HepG2 (cell line): ENCODE results near the gene PDZD7. TPM values are rescaled to one million over a fixed set of nuclear protein-coding genes. Genes with fewer than 3 reads are reported as not detected.

Experiments
- ATAC-seq: fragments of 200-7000 bp; cut with Tn5 transposase; 3 replicates; pipeline ENCODE4 v1.9.1; 2020; ENCODE audit warnings: mild to moderate bottlenecking, moderate library complexity
- BruUV-seq: library from RNA; stranded (reverse); fragments of 400-500 nt; replicated peaks from 2 replicates; lab custom pipeline; 2021; lab: Mats Ljungman, UMichigan
- CTCF ChIA-PET: fragments of 300-600 bp; formaldehyde crosslinking; extraction: SDS; loops from one replicate; lab custom pipeline; 2021; ENCODE audit warnings: low total read pairs, inconsistent platforms, low intra/inter-chr PET ratio; lab: Yijun Ruan, JAX
- POLR2A ChIA-PET: fragments of 350-600 bp; sonication (Branson Sonifier 250); formaldehyde crosslinking; loops from one replicate; lab custom pipeline; 2020; ENCODE audit warnings: antibody characterized with exemption, inconsistent platforms; lab: Yijun Ruan, JAX
- DNase-seq: peaks from one replicate; pipeline ENCODE4 v3.0.0-alpha.2; 2015; ENCODE audit warnings: low spot score
- FAIRE-seq: peaks from 3 replicates; lab custom pipeline; 2011; peaks lifted over from hg19 to GRCh38; lab: Jason Lieb, UNC
- H2AFZ ChIP-seq: one replicate; pipeline ENCODE4 v1.6.1; 2011; ENCODE audit warnings: low read length, inconsistent platforms
- H3K27ac ChIP-seq: fragments of 300-600 bp; 3 replicates; pipeline ENCODE4 v1.8.0; 2011; ENCODE audit warnings: mixed run types, mild to moderate bottlenecking, mixed read lengths, low read length, inconsistent platforms; ENCODE audit not compliant: insufficient read depth; ENCODE audit errors: extremely low read length
- H3K27me3 ChIP-seq, 2 experiments: fragments of 200-600 bp in 1 of 2; 2 replicates in 1 of 2; 3 replicates in 1 of 2; pipeline versions ENCODE4 v1.6.0 to v1.8.0; 2011; ENCODE audit warnings: low read length in 2 of 2, mild to moderate bottlenecking in 2 of 2, moderate library complexity in 2 of 2, inconsistent platforms in 1 of 2; ENCODE audit not compliant: insufficient read depth in 2 of 2, control insufficient read depth in 1 of 2
- H3K36me3 ChIP-seq, 2 experiments: fragments of 200-600 bp in 1 of 2; replicated peaks in 1 of 2; 2 replicates in 1 of 2; 3 replicates in 1 of 2; pipeline versions ENCODE4 v1.5.1 to v1.8.0; 2011; ENCODE audit warnings: low read length in 2 of 2, inconsistent platforms in 1 of 2; ENCODE audit not compliant: insufficient read depth in 2 of 2, control insufficient read depth in 1 of 2
- H3K4me1 ChIP-seq: 2 replicates; pipeline ENCODE4 v1.5.1; 2012; ENCODE audit warnings: low read length, inconsistent platforms; ENCODE audit not compliant: insufficient read depth
- H3K4me2 ChIP-seq: 2 replicates; pipeline ENCODE4 v1.6.0; 2011; ENCODE audit warnings: low read depth, low read length, inconsistent platforms
- H3K4me3 ChIP-seq, 3 experiments: fragments of 200-600 bp in 1 of 3; sonication (generic), shearing (Covaris generic) in 1 of 3; replicated peaks in 1 of 3; 2 replicates each; pipeline ENCODE4 v1.5.1; 2011 to 2016; ENCODE audit warnings: low read length in 3 of 3, inconsistent platforms in 2 of 3, low read depth in 2 of 3, mild to moderate bottlenecking in 2 of 3, control low read depth in 1 of 3, mixed read lengths in 1 of 3; ENCODE audit not compliant: insufficient read depth in 1 of 3
- H3K79me2 ChIP-seq: one replicate; pipeline ENCODE4 v1.6.1; 2011; ENCODE audit warnings: low read length, inconsistent platforms; ENCODE audit not compliant: insufficient read depth
- H3K9ac ChIP-seq: 2 replicates; pipeline ENCODE4 v1.6.0; 2011; ENCODE audit warnings: mild to moderate bottlenecking, low read depth, low read length, inconsistent platforms; ENCODE audit not compliant: insufficient read depth
- H3K9me3 ChIP-seq: 2 replicates; pipeline ENCODE4 v1.5.1; 2012; ENCODE audit warnings: mild to moderate bottlenecking, low read length
- H4K20me1 ChIP-seq: 2 replicates; pipeline ENCODE4 v1.6.0; 2011; ENCODE audit warnings: inconsistent platforms, mild to moderate bottlenecking, low read length, moderate library complexity; ENCODE audit not compliant: insufficient read depth
- ARHGAP35 ChIP-seq: sonication (generic); formaldehyde crosslinking; IDR thresholded peaks from 2 replicates; pipeline ENCODE4 v1.9.0; 2022; ENCODE audit warnings: mild to moderate bottlenecking, inconsistent platforms, moderate library complexity, missing genetic modification reagents, borderline replicate concordance
- ETV6 ChIP-seq: sonication (generic); formaldehyde crosslinking; conservative IDR thresholded peaks from 2 replicates; pipeline ENCODE4 v1.4.0; 2020; ENCODE audit warnings: missing genetic modification reagents
- KLF16 ChIP-seq, 2 experiments: sonication (generic) in 1 of 2; formaldehyde crosslinking in 1 of 2; IDR thresholded peaks; 2 replicates each; pipeline versions ENCODE4 v1.6.1 to v1.8.0; 2016 to 2023; ENCODE audit warnings: missing genetic modification reagents in 2 of 2, missing compliant biosample characterization in 1 of 2
- MED8 ChIP-seq: sonication (generic); formaldehyde crosslinking; IDR thresholded peaks from 2 replicates; pipeline ENCODE4 v1.8.1; 2023; ENCODE audit warnings: mild to moderate bottlenecking, missing genetic modification reagents; ENCODE audit not compliant: insufficient replicate concordance
- NFYC ChIP-seq: IDR thresholded peaks from 2 replicates; pipeline ENCODE4 v1.6.1; 2016; ENCODE audit warnings: missing genetic modification reagents, missing compliant biosample characterization
- NR1H2 ChIP-seq: sonication (generic); formaldehyde crosslinking; IDR thresholded peaks from 2 replicates; pipeline ENCODE4 v1.8.1; 2022; ENCODE audit warnings: low read depth, missing genetic modification reagents, borderline replicate concordance
- NR2C2 ChIP-seq: sonication (generic); formaldehyde crosslinking; IDR thresholded peaks from 2 replicates; pipeline ENCODE4 v1.4.0; 2020; ENCODE audit warnings: missing genetic modification reagents, mild to moderate bottlenecking, moderate library complexity, borderline replicate concordance
- NR2F2 ChIP-seq: IDR thresholded peaks from 2 replicates; pipeline ENCODE4 v1.6.1; 2012; ENCODE audit warnings: low read depth, inconsistent platforms, borderline replicate concordance
- PAF1 ChIP-seq: IDR thresholded peaks from 2 replicates; pipeline ENCODE4 v1.6.1; 2016; ENCODE audit warnings: missing genetic modification reagents, missing compliant biosample characterization
- POLR2A ChIP-seq, 2 experiments: IDR thresholded peaks; 2 replicates each; pipeline ENCODE4 v1.6.1; 2011; ENCODE audit warnings: low read depth in 2 of 2, low read length in 2 of 2, mild to moderate bottlenecking in 1 of 2, moderate library complexity in 1 of 2; ENCODE audit not compliant: insufficient read depth in 1 of 2
- REXO4 ChIP-seq: sonication (generic); formaldehyde crosslinking; IDR thresholded peaks from 2 replicates; pipeline ENCODE4 v1.8.0; 2022; ENCODE audit warnings: missing genetic modification reagents, mild to moderate bottlenecking, borderline replicate concordance
- ZBTB8A ChIP-seq: sonication (generic); formaldehyde crosslinking; IDR thresholded peaks from 2 replicates; pipeline ENCODE4 v1.4.0; 2020; ENCODE audit warnings: mild to moderate bottlenecking, low read depth, missing genetic modification reagents, borderline replicate concordance
- ZNF274 ChIP-seq: sonication (generic); formaldehyde crosslinking; IDR thresholded peaks from 2 replicates; pipeline ENCODE4 v1.5.1; 2020; ENCODE audit warnings: mild to moderate bottlenecking, missing genetic modification reagents
- ZNF329 ChIP-seq: sonication (generic); formaldehyde crosslinking; IDR thresholded peaks from 2 replicates; pipeline ENCODE4 v1.9.0; 2021; ENCODE audit warnings: low read depth, mild to moderate bottlenecking, missing genetic modification reagents
- ZNF615 ChIP-seq: sonication (generic); formaldehyde crosslinking; IDR thresholded peaks from 2 replicates; pipeline ENCODE4 v1.5.0; 2020; ENCODE audit warnings: mild to moderate bottlenecking, missing genetic modification reagents, borderline replicate concordance
- ZSCAN9 ChIP-seq: IDR thresholded peaks from 2 replicates; pipeline ENCODE4 v1.6.1; 2016; ENCODE audit warnings: borderline replicate concordance
- WGBS: methylation state at CpG from one replicate; pipeline ENCODE4 v1.1.6; 2017; ENCODE audit warnings: low lambda C conversion rate; 5-methylcytosine and 5-hydroxymethylcytosine counted together
- in situ Hi-C: cut with HindIII; loops from 2 replicates; pipeline ENCODE4 v1.10.0; 2017; ENCODE audit warnings: low pct_unique_long_range_greater_than_20kb; ENCODE audit not compliant: extremely low pct_ligation_motif_present
- intact Hi-C: fragments of 100-400 bp; cut with micrococcal nuclease; formaldehyde crosslinking; loops from one replicate; pipeline ENCODE4 v1.10.0; 2022; ENCODE audit not compliant: unreplicated experiment
- polyA plus RNA-seq, 8 experiments: library from polyadenylated mRNA; depleted of rRNA in 3 of 8; stranded (reverse) in 7 of 8; unstranded in 1 of 8; fragments of >200 nt; fragmentation: Illumina TruSeq in 4 of 8; extraction: Trizol in 4 of 8; gene quantifications; 2 replicates each; pipeline versions ENCODE4 v1.2.1 to v1.2.3, GENCODE V29; 2011 to 2016; ENCODE audit warnings: low read depth in 4 of 8, missing spikeins in 1 of 8, mixed read lengths in 1 of 8; ENCODE audit not compliant: insufficient read depth in 1 of 8
- total RNA-seq, 5 experiments: library from RNA; depleted of rRNA; stranded (reverse); fragments of >200 nt; fragmentation: Illumina TruSeq; extraction: Trizol; gene quantifications; 2 replicates each; pipeline ENCODE4 v1.2.3, GENCODE V29; 2016; ENCODE audit warnings: low read depth in 1 of 5
- TF ChIP-seq, protein P1 (sequence below): sonication (generic); formaldehyde crosslinking; IDR thresholded peaks from 2 replicates; pipeline ENCODE4 v1.9.0; 2022; ENCODE audit warnings: low read depth, missing genetic modification reagents
- TF ChIP-seq, protein P2 (sequence below): sonication (generic); formaldehyde crosslinking; IDR thresholded peaks from 2 replicates; pipeline ENCODE4 v1.4.0; 2020; ENCODE audit warnings: missing genetic modification reagents, borderline replicate concordance
- TF ChIP-seq, protein P3 (sequence below): sonication (generic); formaldehyde crosslinking; conservative IDR thresholded peaks from 2 replicates; pipeline ENCODE4 v1.8.0; 2022; ENCODE audit warnings: missing genetic modification reagents

The PDZD7 gene
- total and polyA plus RNA-seq, 2 of the 13 experiments (the other 11 are each of a cell fraction or from before 2014, with no cell fraction given), result 0.58 to 0.73 TPM

DNA sequence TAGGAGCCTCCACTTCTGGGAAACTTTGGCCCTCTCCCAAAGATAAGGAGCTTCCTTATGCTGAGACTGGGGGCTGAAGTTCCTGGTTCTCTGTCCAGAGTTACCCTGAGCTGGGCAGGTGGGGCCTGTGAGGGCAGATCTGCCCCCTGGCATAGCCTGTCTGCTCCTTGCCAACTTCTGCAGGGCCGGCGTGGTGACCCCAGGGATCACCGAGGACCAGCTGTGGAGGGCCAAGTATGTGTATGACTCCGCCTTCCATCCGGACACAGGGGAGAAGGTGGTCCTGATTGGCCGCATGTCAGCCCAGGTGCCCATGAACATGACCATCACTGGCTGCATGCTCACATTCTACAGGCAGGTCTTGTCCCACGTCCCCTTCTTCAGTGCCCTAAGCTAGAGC lies 4.4 kb upstream of the PDZD7 start:
- H3K27ac ChIP-seq, result no peak overlapping the region
- CTCF ChIA-PET, result no interaction called here
- H4K20me1 ChIP-seq, result no peaks in the 10 kb centered on the region
- H3K9me3 ChIP-seq, result no peaks in the 10 kb centered on the region
- in situ Hi-C loops, result no loop called here
- ATAC-seq (no peak), DNase-seq (no peak), FAIRE-seq (no peak)
- no peak overlapping the region for H3K4me3 ChIP-seq
- no peaks in the 10 kb centered on the region; a peak in 1 of 5 replicates for H3K27me3 ChIP-seq
- H3K79me2 ChIP-seq, result no peaks in the 10 kb centered on the region
- peaks cover 46% of the 10 kb centered on the region for H3K4me1 ChIP-seq
- no peak overlapping the region for H2AFZ ChIP-seq
- POLR2A ChIA-PET, result interaction anchor here (1.2 to 1.5 kb wide), 3 partner anchors 8 to 30 kb away, joined by 3 to 15 read pairs (median 12); partner anchors contain the start of gene KAZALD1
- peaks cover 9 to 31% of the 10 kb centered on the region in 2 experiments; a peak in 3 of 5 replicates for H3K36me3 ChIP-seq
- 100% methylated on average over 2 of the region's 7 CpGs for WGBS
- intact Hi-C loops, result no loop called here
- H3K9ac ChIP-seq, result no peak overlapping the region
- BruUV-seq, result no TSS peak
- H3K4me2 ChIP-seq, result no peak overlapping the region
- TF ChIP-seq NR2F2 (no peak), ZSCAN9 (no peak), KLF16 (CRISPR knock-in tag; IDR thresholded peaks at IDR 0.05) (no peak), ZBTB8A (no peak), REXO4 (CRISPR knock-in tag) (no peak), MED8 (no peak), ARHGAP35 (CRISPR knock-in tag) (no peak), NFYC (no peak), ZNF274 (CRISPR knock-in tag) (no peak), PAF1 (no peak), ETV6 (CRISPR knock-in tag) (no peak), POLR2A (IDR thresholded peaks at IDR 0.05; ENCODE audit: insufficient read depth in 1 of 2, low read depth in 2 of 2, low read length in 2 of 2) (no peak), NR2C2 (CRISPR knock-in tag) (no peak), NR1H2 (CRISPR knock-in tag) (no peak), ZNF615 (CRISPR knock-in tag) (no peak), ZNF329 (CRISPR knock-in tag) (no peak)
- TF ChIP-seq, protein P1, sequence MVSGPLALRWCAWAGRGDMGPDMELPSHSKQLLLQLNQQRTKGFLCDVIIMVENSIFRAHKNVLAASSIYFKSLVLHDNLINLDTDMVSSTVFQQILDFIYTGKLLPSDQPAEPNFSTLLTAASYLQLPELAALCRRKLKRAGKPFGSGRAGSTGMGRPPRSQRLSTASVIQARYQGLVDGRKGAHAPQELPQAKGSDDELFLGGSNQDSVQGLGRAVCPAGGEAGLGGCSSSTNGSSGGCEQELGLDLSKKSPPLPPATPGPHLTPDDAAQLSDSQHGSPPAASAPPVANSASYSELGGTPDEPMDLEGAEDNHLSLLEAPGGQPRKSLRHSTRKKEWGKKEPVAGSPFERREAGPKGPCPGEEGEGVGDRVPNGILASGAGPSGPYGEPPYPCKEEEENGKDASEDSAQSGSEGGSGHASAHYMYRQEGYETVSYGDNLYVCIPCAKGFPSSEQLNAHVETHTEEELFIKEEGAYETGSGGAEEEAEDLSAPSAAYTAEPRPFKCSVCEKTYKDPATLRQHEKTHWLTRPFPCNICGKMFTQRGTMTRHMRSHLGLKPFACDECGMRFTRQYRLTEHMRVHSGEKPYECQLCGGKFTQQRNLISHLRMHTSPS, result no peak
- TF ChIP-seq, protein P2, sequence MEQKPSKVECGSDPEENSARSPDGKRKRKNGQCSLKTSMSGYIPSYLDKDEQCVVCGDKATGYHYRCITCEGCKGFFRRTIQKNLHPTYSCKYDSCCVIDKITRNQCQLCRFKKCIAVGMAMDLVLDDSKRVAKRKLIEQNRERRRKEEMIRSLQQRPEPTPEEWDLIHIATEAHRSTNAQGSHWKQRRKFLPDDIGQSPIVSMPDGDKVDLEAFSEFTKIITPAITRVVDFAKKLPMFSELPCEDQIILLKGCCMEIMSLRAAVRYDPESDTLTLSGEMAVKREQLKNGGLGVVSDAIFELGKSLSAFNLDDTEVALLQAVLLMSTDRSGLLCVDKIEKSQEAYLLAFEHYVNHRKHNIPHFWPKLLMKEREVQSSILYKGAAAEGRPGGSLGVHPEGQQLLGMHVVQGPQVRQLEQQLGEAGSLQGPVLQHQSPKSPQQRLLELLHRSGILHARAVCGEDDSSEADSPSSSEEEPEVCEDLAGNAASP, result no peak
- TF ChIP-seq, protein P3, sequence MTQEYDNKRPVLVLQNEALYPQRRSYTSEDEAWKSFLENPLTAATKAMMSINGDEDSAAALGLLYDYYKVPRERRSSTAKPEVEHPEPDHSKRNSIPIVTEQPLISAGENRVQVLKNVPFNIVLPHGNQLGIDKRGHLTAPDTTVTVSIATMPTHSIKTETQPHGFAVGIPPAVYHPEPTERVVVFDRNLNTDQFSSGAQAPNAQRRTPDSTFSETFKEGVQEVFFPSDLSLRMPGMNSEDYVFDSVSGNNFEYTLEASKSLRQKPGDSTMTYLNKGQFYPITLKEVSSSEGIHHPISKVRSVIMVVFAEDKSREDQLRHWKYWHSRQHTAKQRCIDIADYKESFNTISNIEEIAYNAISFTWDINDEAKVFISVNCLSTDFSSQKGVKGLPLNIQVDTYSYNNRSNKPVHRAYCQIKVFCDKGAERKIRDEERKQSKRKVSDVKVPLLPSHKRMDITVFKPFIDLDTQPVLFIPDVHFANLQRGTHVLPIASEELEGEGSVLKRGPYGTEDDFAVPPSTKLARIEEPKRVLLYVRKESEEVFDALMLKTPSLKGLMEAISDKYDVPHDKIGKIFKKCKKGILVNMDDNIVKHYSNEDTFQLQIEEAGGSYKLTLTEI, result no peak
